Astrocyte of the cerebellum (primary cell): ENCODE results near the gene SIPA1L3.

Experiments used
- DNase-seq: peaks from one replicate; pipeline ENCODE4 v3.0.0-alpha.2; 2011; ENCODE audit warnings: low read depth
- H3K4me3 ChIP-seq: 2 replicates; pipeline ENCODE4 v1.5.1; 2011; ENCODE audit warnings: mild to moderate bottlenecking, low read depth, low read length, moderate library complexity
- CTCF ChIP-seq: IDR thresholded peaks from 2 replicates; pipeline ENCODE4 v1.5.1; 2012; ENCODE audit warnings: low read length, low read depth, moderate library complexity, mild to moderate bottlenecking; ENCODE audit errors: missing control alignments
- in situ Hi-C: cut with HindIII; loops from 2 replicates; pipeline ENCODE4 v1.10.0; 2017; ENCODE audit warnings: low sequenced_read_pairs

Gene SIPA1L3

GRCh38 chr19:37975596-37976515 is 68.8 kb downstream of the SIPA1L3 start:
- no peak for DNase-seq
- no peak for TF ChIP-seq CTCF
- in situ Hi-C loops: no loop called here
- H3K4me3 ChIP-seq: no peak overlapping the region

- no peak overlapping the region for H3K4me3 ChIP-seq
- in situ Hi-C loops: no loop called here
- no peak for TF ChIP-seq CTCF
- DNase-seq: no peak
Observed at GRCh38 chr19:37977391-37977790, 70.4 kb downstream of the SIPA1L3 start.

- TF ChIP-seq CTCF: no peak
- DNase-seq: peak; percentile 82
- in situ Hi-C loops: no loop called here
Observed at GRCh38 chr19:37977992-37978391, 71.0 kb downstream of the SIPA1L3 start.

GRCh38 chr19:37979547-37980082 is 72.6 kb downstream of the SIPA1L3 start:
- TF ChIP-seq CTCF: no peak
- in situ Hi-C loops: no loop called here
- no peak overlapping the region for H3K4me3 ChIP-seq
- DNase-seq: no peak

More at GRCh38 chr19:37977992-37978391, 71.0 kb downstream of the SIPA1L3 start:
- H3K4me3 ChIP-seq: no peak overlapping the region

GRCh38 chr19:37980419-37981170 is 73.6 kb downstream of the SIPA1L3 start:
- H3K4me3 ChIP-seq: no peak overlapping the region
- no peak for TF ChIP-seq CTCF
- in situ Hi-C loops: no loop called here
- no peak for DNase-seq

- no peak for DNase-seq
- no peak overlapping the region for H3K4me3 ChIP-seq
- in situ Hi-C loops: no loop called here
- TF ChIP-seq CTCF: no peak
Observed at GRCh38 chr19:37981785-37982475, 74.9 kb downstream of the SIPA1L3 start.
